ENCODE data around the gene TTC34.
"Not testable (repeated sequence)": the region's sequence is repeated elsewhere in the genome, so short reads cannot be mapped to it uniquely, and the experiment has no call there.

TTC34 gene

GRCh38 chr1:2628933-2629626 lies 172.4 kb downstream of the TTC34 start:
- H3K4ac ChIP-seq (ENCODE audit: low read length), result no peak overlapping the region
- no CpG with 5 or more reads among the region's 64 CpGs for WGBS, 2 donors (ENCODE audit: extremely low coverage in 2 of 2, insufficient read length in 2 of 2, insufficient replicate concordance in 1 of 2)
- no peak overlapping the region for H3K23ac ChIP-seq (ENCODE audit: low read depth, low read length, poor library complexity)
- peak overlapping the region; percentile 67 for H3K9ac ChIP-seq (ENCODE audit: low read depth, low read length, poor library complexity)
- peak overlapping the region; percentile 34 for H2BK12ac ChIP-seq (ENCODE audit: low read length)
- no peak overlapping the region for H3K27ac ChIP-seq (replicated peaks; ENCODE audit: low read length)
- H3K4me3 ChIP-seq (ENCODE audit: low read length in 2 of 2), result peak overlapping the region in 1 of 2 donors; percentile 74
- no peak overlapping the region for H2BK5ac ChIP-seq (ENCODE audit: low read length)
- H3K79me1 ChIP-seq (ENCODE audit: low read depth, low read length), result no peaks in the 10 kb centered on the region
- H3K4me2 ChIP-seq (ENCODE audit: insufficient read depth, low read length, poor library complexity, severe bottlenecking), result peak overlapping the region; percentile 95
- H2AFZ ChIP-seq (ENCODE audit: low read length), result peak overlapping the region; percentile 44
- H2BK15ac ChIP-seq (ENCODE audit: low read length), result peak overlapping the region; percentile 61
- no peak overlapping the region for H4K91ac ChIP-seq (ENCODE audit: low read depth, low read length, poor library complexity)
- no peak overlapping the region for H4K8ac ChIP-seq (ENCODE audit: low read depth, low read length)
- H3K9me3 ChIP-seq (replicated peaks in 1 of 2; ENCODE audit: control insufficient read depth in 2 of 2, insufficient read depth in 1 of 2, low read depth in 1 of 2, low read length in 2 of 2), result peaks cover 2 to 9% of the 10 kb centered on the region in 2 donors
- H2BK120ac ChIP-seq (ENCODE audit: low read depth, low read length), result no peak overlapping the region
- H3K14ac ChIP-seq (ENCODE audit: low read length), result no peak overlapping the region
- H3K27me3 ChIP-seq (ENCODE audit: control insufficient read depth in 3 of 3, insufficient read depth in 3 of 3, low read depth in 1 of 3, low read length in 3 of 3), result peaks cover 17 to 77% (median 38%) of the 10 kb centered on the region in 3 experiments
- H3K36me3 ChIP-seq (replicated peaks in 1 of 2; ENCODE audit: control insufficient read depth in 2 of 2, insufficient read depth in 2 of 2, low read length in 2 of 2), result no peaks in the 10 kb centered on the region
- no peak for DNase-seq (ENCODE audit: low spot score)
- peak overlapping the region; percentile 94 for H3K18ac ChIP-seq (ENCODE audit: low read length)
- peaks cover 3 to 8% of the 10 kb centered on the region in 2 donors for H3K4me1 ChIP-seq (ENCODE audit: control insufficient read depth in 2 of 2, insufficient read depth in 1 of 2, low read depth in 1 of 2, low read length in 2 of 2)
- H2AK5ac ChIP-seq (ENCODE audit: low read depth, low read length), result peak overlapping the region; percentile 58

- peak overlapping the region; percentile 67 for H3K9ac ChIP-seq (ENCODE audit: low read depth, low read length, poor library complexity)
- peak overlapping the region; percentile 95 for H3K4me2 ChIP-seq (ENCODE audit: insufficient read depth, low read length, poor library complexity, severe bottlenecking)
- no peak overlapping the region for H2BK15ac ChIP-seq (ENCODE audit: low read length)
- H3K9me3 ChIP-seq (replicated peaks in 1 of 2; ENCODE audit: control insufficient read depth in 2 of 2, insufficient read depth in 1 of 2, low read depth in 1 of 2, low read length in 2 of 2), result peaks cover 2 to 9% of the 10 kb centered on the region in 2 donors
- H3K18ac ChIP-seq (ENCODE audit: low read length), result peak overlapping the region; percentile 94
- no peak overlapping the region for H4K8ac ChIP-seq (ENCODE audit: low read depth, low read length)
- H3K27me3 ChIP-seq (ENCODE audit: control insufficient read depth in 3 of 3, insufficient read depth in 3 of 3, low read depth in 1 of 3, low read length in 3 of 3), result peaks cover 17 to 84% (median 38%) of the 10 kb centered on the region in 3 experiments
- no peak overlapping the region for H2BK5ac ChIP-seq (ENCODE audit: low read length)
- DNase-seq (ENCODE audit: low spot score), result no peak
- peak overlapping the region in 1 of 2 donors; percentile 74 for H3K4me3 ChIP-seq (ENCODE audit: low read length in 2 of 2)
- no peak overlapping the region for H4K91ac ChIP-seq (ENCODE audit: low read depth, low read length, poor library complexity)
- no peak overlapping the region for H3K4ac ChIP-seq (ENCODE audit: low read length)
- no peak overlapping the region for H2BK120ac ChIP-seq (ENCODE audit: low read depth, low read length)
- no peak overlapping the region for H3K14ac ChIP-seq (ENCODE audit: low read length)
- no peak overlapping the region for H2BK12ac ChIP-seq (ENCODE audit: low read length)
- WGBS, 2 donors (ENCODE audit: extremely low coverage in 2 of 2, insufficient read length in 2 of 2, insufficient replicate concordance in 1 of 2), result no CpG with 5 or more reads among the region's 46 CpGs
- peak overlapping the region; percentile 44 for H2AFZ ChIP-seq (ENCODE audit: low read length)
- peaks cover 3 to 8% of the 10 kb centered on the region in 2 donors for H3K4me1 ChIP-seq (ENCODE audit: control insufficient read depth in 2 of 2, insufficient read depth in 1 of 2, low read depth in 1 of 2, low read length in 2 of 2)
- peak overlapping the region; percentile 29 for H3K23ac ChIP-seq (ENCODE audit: low read depth, low read length, poor library complexity)
- H3K79me1 ChIP-seq (ENCODE audit: low read depth, low read length), result no peaks in the 10 kb centered on the region
- no peak overlapping the region for H3K27ac ChIP-seq (replicated peaks; ENCODE audit: low read length)
- H3K36me3 ChIP-seq (replicated peaks in 1 of 2; ENCODE audit: control insufficient read depth in 2 of 2, insufficient read depth in 2 of 2, low read length in 2 of 2), result no peaks in the 10 kb centered on the region
- peak overlapping the region; percentile 27 for H2AK5ac ChIP-seq (ENCODE audit: low read depth, low read length)
Measured at GRCh38 chr1:2628191-2628932, 173.1 kb downstream of the TTC34 start.

- WGBS, 2 donors (ENCODE audit: extremely low coverage in 2 of 2, insufficient read length in 2 of 2, insufficient replicate concordance in 1 of 2), result no CpG with 5 or more reads among the region's 6 CpGs
Measured at GRCh38 chr1:2627746-2628145, 173.7 kb downstream of the TTC34 start.

GRCh38 chr1:2625748-2626147 lies 175.7 kb downstream of the TTC34 start:
- H4K91ac ChIP-seq (ENCODE audit: low read depth, low read length, poor library complexity); H2BK15ac ChIP-seq (ENCODE audit: low read length); H2BK12ac ChIP-seq (ENCODE audit: low read length); H3K4me2 ChIP-seq (ENCODE audit: insufficient read depth, low read length, poor library complexity, severe bottlenecking); H3K9ac ChIP-seq (ENCODE audit: low read depth, low read length, poor library complexity); H3K14ac ChIP-seq (ENCODE audit: low read length); H4K8ac ChIP-seq (ENCODE audit: low read depth, low read length); H3K18ac ChIP-seq (ENCODE audit: low read length); H3K4me1 ChIP-seq (ENCODE audit: control insufficient read depth in 2 of 2, insufficient read depth in 1 of 2, low read depth in 1 of 2, low read length in 2 of 2); H3K23ac ChIP-seq (ENCODE audit: low read depth, low read length, poor library complexity); DNase-seq (ENCODE audit: low spot score); H3K79me1 ChIP-seq (ENCODE audit: low read depth, low read length); H3K4ac ChIP-seq (ENCODE audit: low read length); H2BK5ac ChIP-seq (ENCODE audit: low read length); H2AFZ ChIP-seq (ENCODE audit: low read length); H3K36me3 ChIP-seq (replicated peaks in 1 of 2; ENCODE audit: control insufficient read depth in 2 of 2, insufficient read depth in 2 of 2, low read length in 2 of 2); H3K9me3 ChIP-seq (replicated peaks in 1 of 2; ENCODE audit: control insufficient read depth in 2 of 2, insufficient read depth in 1 of 2, low read depth in 1 of 2, low read length in 2 of 2); H3K27ac ChIP-seq (replicated peaks; ENCODE audit: low read length); H2AK5ac ChIP-seq (ENCODE audit: low read depth, low read length); H2BK120ac ChIP-seq (ENCODE audit: low read depth, low read length); H3K4me3 ChIP-seq (ENCODE audit: low read length in 2 of 2): not testable (repeated sequence)
- H3K27me3 ChIP-seq (ENCODE audit: control insufficient read depth in 3 of 3, insufficient read depth in 3 of 3, low read depth in 1 of 3, low read length in 3 of 3), result peaks cover 17 to 83% (median 37%) of the 10 kb centered on the region in 3 experiments
- WGBS, 2 donors (ENCODE audit: extremely low coverage in 2 of 2, insufficient read length in 2 of 2, insufficient replicate concordance in 1 of 2), result no CpG with 5 or more reads among the region's 7 CpGs

More at GRCh38 chr1:2627746-2628145, 173.7 kb downstream of the TTC34 start:
- Histone ChIP-seq H3K4me3 (ENCODE audit: low read length in 2 of 2) (no peak overlapping the region), H3K4me2 (ENCODE audit: insufficient read depth, low read length, poor library complexity, severe bottlenecking) (no peak overlapping the region), H3K9ac (ENCODE audit: low read depth, low read length, poor library complexity) (no peak overlapping the region), H3K23ac (ENCODE audit: low read depth, low read length, poor library complexity) (no peak overlapping the region), H3K36me3 (replicated peaks in 1 of 2; ENCODE audit: control insufficient read depth in 2 of 2, insufficient read depth in 2 of 2, low read length in 2 of 2) (no peaks in the 10 kb centered on the region), H3K27ac (replicated peaks; ENCODE audit: low read length) (no peak overlapping the region), H3K4me1 (ENCODE audit: control insufficient read depth in 2 of 2, insufficient read depth in 1 of 2, low read depth in 1 of 2, low read length in 2 of 2) (peaks cover 3 to 8% of the 10 kb centered on the region in 2 donors), H3K18ac (ENCODE audit: low read length) (no peak overlapping the region), H3K4ac (ENCODE audit: low read length) (no peak overlapping the region), H3K14ac (ENCODE audit: low read length) (no peak overlapping the region), H3K79me1 (ENCODE audit: low read depth, low read length) (no peaks in the 10 kb centered on the region), H4K8ac (ENCODE audit: low read depth, low read length) (no peak overlapping the region), H2BK12ac (ENCODE audit: low read length) (no peak overlapping the region), H2BK120ac (ENCODE audit: low read depth, low read length) (no peak overlapping the region), H2BK15ac (ENCODE audit: low read length) (no peak overlapping the region), H3K27me3 (ENCODE audit: control insufficient read depth in 3 of 3, insufficient read depth in 3 of 3, low read depth in 1 of 3, low read length in 3 of 3) (peaks cover 17 to 84% (median 38%) of the 10 kb centered on the region in 3 experiments), H3K9me3 (replicated peaks in 1 of 2; ENCODE audit: control insufficient read depth in 2 of 2, insufficient read depth in 1 of 2, low read depth in 1 of 2, low read length in 2 of 2) (peaks cover 2 to 9% of the 10 kb centered on the region in 2 donors), H2AFZ (ENCODE audit: low read length) (no peak overlapping the region), H4K91ac (ENCODE audit: low read depth, low read length, poor library complexity) (no peak overlapping the region), H2AK5ac (ENCODE audit: low read depth, low read length) (peak overlapping the region; percentile 27), H2BK5ac (ENCODE audit: low read length) (no peak overlapping the region)
- no peak for DNase-seq (ENCODE audit: low spot score)
